Right atrium auricular region (tissue), 2 donors: Measurements from ENCODE around the gene EPHB2. TPM values are rescaled to one million over a fixed set of nuclear protein-coding genes. Genes with fewer than 3 reads are reported as not detected.

Experiments
- DNase-seq: peaks from one replicate; pipeline ENCODE4 v3.0.0-alpha.2; 2019; ENCODE audit warnings: low spot score
- H3K27ac ChIP-seq, 2 donors: fragments of 200-600 bp; sonication (generic); 1 replicate in 1 of 2; 2 replicates in 1 of 2; pipeline ENCODE4 v1.5.1; 2016 to 2019
- H3K27me3 ChIP-seq, 2 donors: fragments of 200-600 bp; sonication (generic); one replicate each; pipeline versions ENCODE4 v1.5.1 to v1.6.0; 2017 to 2019
- H3K36me3 ChIP-seq: fragments of 200-600 bp; sonication (generic); one replicate; pipeline ENCODE4 v1.5.1; 2016
- H3K4me1 ChIP-seq, 2 donors: fragments of 200-600 bp; sonication (generic); one replicate each; pipeline versions ENCODE4 v1.5.1 to v1.6.0; 2017 to 2019
- H3K4me3 ChIP-seq, 2 donors: fragments of 200-600 bp; sonication (generic); 1 replicate in 1 of 2; 2 replicates in 1 of 2; pipeline ENCODE4 v1.5.1; 2017 to 2019; ENCODE audit warnings: mild to moderate bottlenecking in 1 of 2, moderate library complexity in 1 of 2
- H3K9me3 ChIP-seq, 2 donors: fragments of 200-600 bp; sonication (generic); one replicate each; pipeline ENCODE4 v1.5.1; 2019
- total RNA-seq, 2 donors: library from RNA; depleted of rRNA; stranded (reverse); fragments of >200 nt; gene quantifications; one replicate each; pipeline ENCODE4 v1.1.0, GENCODE V29; 2016
- TF ChIP-seq, protein P1 (sequence below), 2 donors: fragments of 200-600 bp; sonication (generic); IDR thresholded peaks; one replicate each; pipeline ENCODE4 v1.5.1; 2019; ENCODE audit warnings: antibody characterized with exemption in 2 of 2

EPHB2 gene
- total RNA-seq, 2 donors from 2014 or later, result 1.8 to 2.6 TPM

DNA sequence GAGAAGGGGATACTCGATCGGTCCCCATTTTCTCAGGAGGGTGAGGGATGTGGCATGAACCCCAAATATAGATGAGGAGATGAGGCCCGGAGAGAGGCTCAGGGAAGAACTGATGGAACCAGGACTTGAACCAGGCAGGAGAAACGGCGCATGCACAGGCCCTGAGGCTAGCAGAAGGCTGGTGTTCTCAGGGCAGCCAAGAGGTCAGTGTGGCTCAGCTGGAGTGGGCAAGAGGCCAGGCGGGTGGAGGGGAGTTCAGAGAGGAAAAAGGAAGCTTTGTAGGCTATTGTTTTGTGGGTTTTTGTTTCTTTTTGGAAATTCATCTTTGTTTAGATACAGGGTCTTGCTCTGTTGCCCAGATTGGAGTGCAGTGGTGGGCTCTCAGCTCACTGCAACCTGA is 140.0 kb downstream of the EPHB2 start:
- no peaks in the 10 kb centered on the region for H3K4me1 ChIP-seq

DNA sequence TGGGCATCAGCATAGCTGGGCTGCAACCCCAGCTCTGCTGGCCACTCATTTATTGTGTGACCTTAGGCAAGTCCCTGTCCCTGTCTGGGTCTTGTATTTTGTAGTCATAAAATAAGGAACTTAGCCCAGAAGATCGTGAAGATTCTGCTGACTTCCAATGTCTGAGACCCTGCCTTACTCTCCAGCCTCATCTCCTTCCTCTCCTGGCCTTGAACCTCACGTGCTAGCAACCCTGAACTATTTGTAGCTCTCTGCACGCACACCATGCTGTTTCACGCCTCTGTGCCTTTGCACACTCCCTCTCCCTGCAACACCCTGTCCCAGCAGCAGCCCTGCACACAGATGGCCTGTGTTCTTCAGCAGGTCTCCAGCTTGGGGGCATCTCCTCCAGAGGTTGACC is 140.9 kb downstream of the EPHB2 start:
- Histone ChIP-seq H3K36me3 (no peaks in the 10 kb centered on the region), H3K27me3 (no peaks in the 10 kb centered on the region), H3K9me3 (no peaks in the 10 kb centered on the region), H3K4me3 (no peak overlapping the region), H3K4me1 (no peaks in the 10 kb centered on the region), H3K27ac (no peak overlapping the region)
- TF ChIP-seq, protein P1, sequence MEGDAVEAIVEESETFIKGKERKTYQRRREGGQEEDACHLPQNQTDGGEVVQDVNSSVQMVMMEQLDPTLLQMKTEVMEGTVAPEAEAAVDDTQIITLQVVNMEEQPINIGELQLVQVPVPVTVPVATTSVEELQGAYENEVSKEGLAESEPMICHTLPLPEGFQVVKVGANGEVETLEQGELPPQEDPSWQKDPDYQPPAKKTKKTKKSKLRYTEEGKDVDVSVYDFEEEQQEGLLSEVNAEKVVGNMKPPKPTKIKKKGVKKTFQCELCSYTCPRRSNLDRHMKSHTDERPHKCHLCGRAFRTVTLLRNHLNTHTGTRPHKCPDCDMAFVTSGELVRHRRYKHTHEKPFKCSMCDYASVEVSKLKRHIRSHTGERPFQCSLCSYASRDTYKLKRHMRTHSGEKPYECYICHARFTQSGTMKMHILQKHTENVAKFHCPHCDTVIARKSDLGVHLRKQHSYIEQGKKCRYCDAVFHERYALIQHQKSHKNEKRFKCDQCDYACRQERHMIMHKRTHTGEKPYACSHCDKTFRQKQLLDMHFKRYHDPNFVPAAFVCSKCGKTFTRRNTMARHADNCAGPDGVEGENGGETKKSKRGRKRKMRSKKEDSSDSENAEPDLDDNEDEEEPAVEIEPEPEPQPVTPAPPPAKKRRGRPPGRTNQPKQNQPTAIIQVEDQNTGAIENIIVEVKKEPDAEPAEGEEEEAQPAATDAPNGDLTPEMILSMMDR (IDR thresholded peaks at IDR 0.05), result no peak
- no peak for DNase-seq

More for the DNA sequence above, 140.0 kb downstream of the EPHB2 start:
- no peaks in the 10 kb centered on the region for H3K9me3 ChIP-seq
- no peak overlapping the region for H3K4me3 ChIP-seq
- H3K36me3 ChIP-seq, result no peaks in the 10 kb centered on the region
- TF ChIP-seq, protein P1 (IDR thresholded peaks at IDR 0.05), result no peak
- H3K27me3 ChIP-seq, result no peaks in the 10 kb centered on the region
- no peak overlapping the region for H3K27ac ChIP-seq
- no peak for DNase-seq

DNA sequence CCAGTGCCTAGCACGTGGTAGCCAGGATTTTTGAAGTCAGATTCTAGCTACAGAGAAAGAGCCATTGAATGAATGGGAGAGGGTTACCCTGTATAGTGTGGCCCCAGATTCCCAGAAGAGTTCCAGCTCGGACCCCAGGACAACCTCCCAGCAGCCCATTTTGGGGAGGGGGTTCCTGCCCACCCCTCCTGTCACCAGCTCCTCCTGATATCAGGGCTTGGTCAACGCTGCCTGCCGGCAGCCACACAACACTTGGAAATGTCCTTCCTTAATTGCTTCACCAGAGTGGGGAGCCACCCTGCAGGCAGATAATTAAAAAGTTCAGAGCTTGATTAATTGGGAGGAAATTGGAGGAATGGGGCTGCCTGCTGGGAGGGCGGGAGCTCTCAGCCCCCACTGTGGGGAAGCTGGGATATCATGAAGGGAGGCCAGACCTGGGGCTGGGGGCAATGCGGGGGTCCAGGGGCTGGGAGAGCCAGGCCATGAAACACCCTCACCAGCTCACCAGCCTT is 141.6 kb downstream of the EPHB2 start:
- Histone ChIP-seq H3K9me3 (no peaks in the 10 kb centered on the region), H3K36me3 (no peaks in the 10 kb centered on the region), H3K4me3 (no peak overlapping the region), H3K27ac (no peak overlapping the region), H3K4me1 (no peaks in the 10 kb centered on the region), H3K27me3 (no peaks in the 10 kb centered on the region)
- no peak for DNase-seq
- TF ChIP-seq, protein P1 (IDR thresholded peaks at IDR 0.05), result no peak

DNA sequence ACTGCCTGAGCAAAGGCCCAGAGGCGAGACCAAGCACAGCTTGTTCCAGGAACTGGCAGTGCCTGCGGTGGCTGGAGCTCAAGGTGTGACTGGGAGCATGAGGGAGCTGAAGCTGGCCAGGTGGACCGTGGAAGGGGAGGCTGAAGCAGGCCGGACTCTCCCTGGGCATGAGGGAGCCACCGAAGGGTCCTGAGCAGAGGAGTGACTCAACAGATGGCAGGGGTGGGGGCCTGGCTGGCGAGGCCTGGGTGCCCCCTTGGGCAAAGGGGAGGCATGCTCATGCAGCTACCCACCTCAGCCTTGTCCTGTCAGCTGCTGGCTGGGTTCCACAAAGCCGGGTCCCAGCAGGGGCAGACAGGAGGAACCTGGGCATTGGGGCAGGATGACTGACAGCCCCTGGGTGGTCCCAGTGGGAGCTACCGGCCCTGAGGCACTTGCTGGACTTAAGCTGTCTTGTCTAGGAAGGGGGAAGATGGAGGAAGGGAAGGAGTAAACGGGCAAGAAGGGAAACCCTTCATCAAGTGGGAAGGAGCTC is 143.1 kb downstream of the EPHB2 start:
- TF ChIP-seq, protein P1 (IDR thresholded peaks at IDR 0.05), result no peak
- no peaks in the 10 kb centered on the region for H3K4me1 ChIP-seq
- H3K27me3 ChIP-seq, result no peaks in the 10 kb centered on the region
- no peak overlapping the region for H3K27ac ChIP-seq
- no peak overlapping the region for H3K4me3 ChIP-seq
- H3K9me3 ChIP-seq, result no peaks in the 10 kb centered on the region
- no peak for DNase-seq
- H3K36me3 ChIP-seq, result no peaks in the 10 kb centered on the region

DNA sequence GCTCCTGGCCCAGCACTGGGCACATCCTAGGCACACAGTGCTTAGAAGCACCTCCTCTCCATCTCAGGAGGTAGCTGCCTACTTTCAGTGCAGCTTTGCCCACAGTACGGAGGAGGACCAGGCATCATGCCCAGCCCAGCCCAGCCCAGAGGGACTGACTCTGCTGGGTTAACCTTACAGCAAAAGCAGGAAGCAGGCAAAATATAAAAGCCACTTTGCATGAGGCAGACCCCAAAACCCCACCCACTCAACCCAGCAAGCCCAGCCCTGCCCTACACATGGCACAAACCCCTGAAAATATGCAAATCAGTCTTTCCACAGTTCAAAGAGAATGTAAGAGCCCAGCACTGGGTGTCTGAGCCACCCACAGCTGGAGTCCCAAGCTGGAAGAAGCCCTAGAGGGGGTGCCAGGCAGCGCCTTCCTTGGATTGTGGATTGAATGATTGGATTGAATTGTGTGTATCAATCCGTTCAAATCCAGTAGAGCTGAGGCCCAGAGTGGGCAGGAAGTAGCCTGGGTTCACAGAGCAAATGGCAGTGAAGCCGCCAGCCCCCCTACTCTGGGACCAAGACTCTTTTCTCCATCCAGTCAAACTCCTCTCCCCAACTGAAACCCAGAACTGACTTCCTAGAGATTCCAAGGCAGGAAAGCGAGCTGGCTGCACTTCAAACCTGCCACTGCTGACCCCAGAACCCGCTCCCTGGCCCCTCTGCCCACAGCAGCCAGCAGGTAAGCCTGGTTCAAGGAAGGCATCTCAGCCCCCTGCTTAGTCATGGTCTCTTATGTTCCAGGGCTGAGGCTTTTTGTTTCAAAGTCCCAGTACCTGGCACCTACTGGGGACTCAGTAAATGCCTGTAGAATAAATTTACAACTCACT is 144.3 kb downstream of the EPHB2 start:
- H3K4me1 ChIP-seq, result no peaks in the 10 kb centered on the region
- no peak for DNase-seq
- no peak overlapping the region for H3K4me3 ChIP-seq
- no peaks in the 10 kb centered on the region for H3K36me3 ChIP-seq
- TF ChIP-seq, protein P1 (IDR thresholded peaks at IDR 0.05), result no peak
- H3K27ac ChIP-seq, result no peak overlapping the region
- no peaks in the 10 kb centered on the region for H3K27me3 ChIP-seq
- no peaks in the 10 kb centered on the region for H3K9me3 ChIP-seq
